ENCODE measurements around the gene DGAT2.

- no peak for TF ChIP-seq POLR2AphosphoS5 (IDR thresholded peaks at IDR 0.05; ENCODE audit: low read depth)
- TF ChIP-seq CTCF (IDR thresholded peaks at IDR 0.05; ENCODE audit: insufficient read depth, low read length), result no peak
- TF ChIP-seq REST (IDR thresholded peaks at IDR 0.05; ENCODE audit: insufficient replicate concordance, low read depth), result no peak
- no peak for TF ChIP-seq GABPA (IDR thresholded peaks at IDR 0.05; ENCODE audit: low read depth)
These were observed 42.9 kb downstream of the DGAT2 start for GRCh38 chr11:75811485-75811884.

Measured in HL-60 (cell line).